HL-60/S4 treated with phorbol 12-myristate 13-acetate at 8.2 ng/mL for 4 days and 3 days (cell line): ENCODE data around the gene CWC22.
"Not testable (repeated sequence)": the region's sequence is repeated elsewhere in the genome, so short reads cannot be mapped to it uniquely, and the experiment has no call there.

Experiments
- in situ Hi-C: fragments of 300-500 bp; cut with MboI; formaldehyde crosslinking; loops from 2 replicates; pipeline ENCODE4 v1.15.0; 2022; ENCODE audit warnings: low sequenced_read_pairs

The CWC22 gene

DNA sequence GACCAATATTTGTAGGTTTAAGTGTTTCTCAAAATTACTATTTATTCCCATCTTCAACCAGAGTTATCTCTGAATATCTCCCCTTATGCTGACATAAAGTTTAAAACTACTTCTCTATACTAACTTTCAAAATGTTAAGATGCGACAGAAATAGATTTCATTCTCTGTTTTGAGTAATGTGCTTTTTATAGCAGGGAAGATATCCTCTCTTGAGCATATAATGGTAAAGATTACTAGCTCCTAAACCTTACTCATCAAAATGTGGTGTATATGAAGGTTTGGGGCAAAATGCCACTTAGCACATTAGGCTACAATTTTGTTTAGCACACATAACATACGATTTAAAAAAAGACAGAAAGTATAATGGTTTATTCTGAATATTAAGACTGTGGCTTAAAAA lies 54.4 kb downstream of the CWC22 start:
- in situ Hi-C loops = no loop called here

DNA sequence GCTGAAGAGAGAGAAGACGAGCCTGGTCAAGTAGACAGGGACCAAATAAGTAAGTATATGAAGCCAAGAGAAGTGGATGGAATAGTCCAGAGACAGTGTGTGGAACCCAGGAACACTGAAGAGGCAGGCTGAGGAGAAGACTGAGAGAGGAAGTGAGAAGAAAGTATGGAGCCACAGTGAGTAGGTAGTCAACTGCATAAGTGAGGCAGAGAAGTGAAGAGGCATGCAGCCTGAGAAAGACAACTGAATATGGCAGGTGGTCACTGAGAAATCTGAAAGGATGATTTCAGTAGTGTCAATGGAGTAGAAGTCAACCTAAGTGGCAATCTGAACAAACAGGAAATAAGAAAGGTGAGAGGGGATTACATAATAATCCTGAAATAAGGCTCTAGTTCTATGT lies 55.4 kb downstream of the CWC22 start:
- in situ Hi-C loops = no loop called here

DNA sequence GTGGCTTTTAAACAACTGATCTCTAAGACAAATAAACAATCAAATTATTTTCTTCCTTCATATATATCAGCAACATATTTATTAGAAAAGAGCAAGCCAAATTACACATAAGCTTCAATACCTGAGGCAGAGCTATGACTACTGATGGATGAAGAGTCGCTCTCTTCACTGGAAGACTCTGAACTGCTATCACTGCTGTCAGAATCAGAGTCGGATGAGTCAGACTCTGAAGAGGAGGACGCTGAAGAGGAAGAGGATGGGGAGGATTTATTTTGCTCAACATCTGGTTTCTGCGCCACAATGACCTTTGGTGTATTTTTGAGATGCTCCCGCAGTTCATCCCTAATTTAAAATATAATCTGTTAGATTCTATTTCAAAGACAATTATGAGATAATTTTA lies 56.7 kb downstream of the CWC22 start:
- in situ Hi-C loops = no loop called here

DNA sequence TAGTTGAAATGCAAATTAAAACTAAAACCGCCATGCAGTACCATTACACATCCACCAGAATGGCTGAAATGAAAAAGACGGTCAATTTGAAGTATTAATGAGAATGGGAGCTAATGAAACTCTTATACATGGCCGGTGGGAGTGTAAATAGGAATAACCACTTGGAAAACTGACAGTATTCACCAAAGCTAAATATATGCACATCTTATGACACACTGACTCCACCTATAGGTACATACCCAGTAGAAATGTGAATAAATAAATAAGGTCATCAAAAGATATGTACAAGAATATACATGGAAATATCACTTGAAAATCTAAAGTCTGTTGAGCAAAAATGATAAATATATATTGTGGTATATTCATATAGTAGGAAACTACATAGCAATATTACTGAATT lies 57.7 kb downstream of the CWC22 start:
- in situ Hi-C loops = no loop called here

DNA sequence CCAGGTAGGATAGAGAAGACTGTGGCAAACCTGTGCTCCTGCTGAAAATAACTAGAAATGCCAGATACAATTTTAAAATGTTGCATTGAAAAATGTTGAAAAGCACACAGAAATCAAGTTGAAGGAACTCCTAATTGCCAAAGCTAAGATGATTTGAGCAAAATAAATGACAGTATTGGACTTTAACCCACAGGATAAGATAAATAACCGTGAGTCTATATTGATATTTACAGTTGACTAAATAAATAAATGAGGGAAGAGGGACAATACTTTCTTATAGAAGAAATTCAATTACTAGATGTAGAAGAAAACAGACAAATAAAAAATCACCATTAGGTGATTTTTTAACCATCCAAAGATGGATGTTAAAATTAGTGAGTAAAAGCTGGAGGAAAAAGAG lies 59.0 kb downstream of the CWC22 start:
- in situ Hi-C loops = no loop called here

DNA sequence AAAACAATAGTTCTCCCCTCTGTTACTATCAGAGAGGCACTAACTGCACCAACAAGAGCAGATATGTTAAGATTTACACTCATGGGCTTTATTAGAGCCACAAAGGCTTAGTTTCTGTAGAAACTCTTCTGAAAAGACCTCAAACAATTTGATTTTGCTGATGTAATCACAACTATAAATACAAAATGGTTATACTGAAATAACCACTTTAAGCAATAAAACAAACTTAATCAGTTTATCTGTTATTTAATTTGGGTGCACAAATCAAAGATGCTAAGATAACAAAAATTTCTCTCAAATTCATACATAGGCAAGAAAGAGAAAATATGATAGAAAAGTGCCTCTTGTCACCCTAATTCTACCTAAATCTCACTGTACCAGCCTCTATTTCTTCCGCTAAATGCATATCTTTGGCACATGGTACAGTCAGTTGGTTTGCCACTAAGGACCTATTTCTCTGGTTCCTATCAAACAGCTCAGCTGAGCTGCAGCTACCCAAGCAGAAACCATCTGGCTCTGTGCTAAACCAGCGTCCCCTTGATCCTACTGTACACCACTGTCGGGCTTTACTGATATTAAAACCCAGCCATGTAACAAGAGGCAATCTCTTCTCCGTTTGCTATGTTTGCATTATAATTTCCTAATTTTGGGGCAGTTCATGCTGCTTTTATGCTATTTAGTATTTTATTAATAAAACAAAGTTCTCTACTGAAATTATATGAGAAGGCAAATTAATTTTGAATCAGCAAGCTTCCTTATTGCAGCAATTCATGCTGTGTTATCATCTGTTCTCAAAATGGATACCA lies 60.1 kb downstream of the CWC22 start:
- in situ Hi-C loops = no loop called here

DNA sequence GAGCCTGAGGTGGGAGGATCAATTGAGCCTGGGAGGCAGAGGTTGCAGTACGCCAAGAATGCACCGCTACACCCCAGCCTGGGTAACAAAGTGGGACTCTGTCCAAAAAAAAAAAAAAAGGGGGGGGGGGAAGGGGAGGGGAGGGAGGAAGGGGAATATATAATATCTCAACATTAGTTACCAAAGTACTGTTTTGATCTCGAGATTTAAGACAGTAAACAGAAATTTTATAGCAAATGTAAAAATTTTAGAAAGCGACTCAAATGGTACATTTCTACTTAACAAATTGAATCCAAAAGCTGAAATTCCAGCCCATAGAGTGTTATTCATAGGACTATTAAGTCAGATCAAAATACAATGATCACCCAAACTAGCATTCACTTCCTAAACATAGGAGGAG lies 60.8 kb downstream of the CWC22 start:
- in situ Hi-C loops = no loop called here

DNA sequence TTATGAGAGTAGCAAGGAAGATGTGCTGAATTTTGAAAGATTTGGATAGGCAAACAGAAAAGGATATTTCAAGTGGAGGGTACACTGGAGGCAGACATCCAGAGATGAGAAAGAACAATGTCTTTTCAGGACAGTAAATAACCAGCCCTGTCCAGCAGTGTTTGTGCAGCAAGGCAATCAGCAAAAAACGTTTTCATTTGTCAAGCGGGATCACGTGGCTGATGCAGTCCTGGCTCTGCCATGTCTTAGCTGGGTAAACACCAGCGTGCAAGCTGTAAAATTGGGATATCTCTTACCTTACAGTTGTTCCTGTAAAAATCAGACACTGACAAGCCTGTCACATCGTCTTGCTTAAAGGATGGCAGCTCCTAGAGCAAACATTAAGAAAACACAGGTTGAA lies 67.8 kb downstream of the CWC22 start:
- in situ Hi-C loops = no loop called here

DNA sequence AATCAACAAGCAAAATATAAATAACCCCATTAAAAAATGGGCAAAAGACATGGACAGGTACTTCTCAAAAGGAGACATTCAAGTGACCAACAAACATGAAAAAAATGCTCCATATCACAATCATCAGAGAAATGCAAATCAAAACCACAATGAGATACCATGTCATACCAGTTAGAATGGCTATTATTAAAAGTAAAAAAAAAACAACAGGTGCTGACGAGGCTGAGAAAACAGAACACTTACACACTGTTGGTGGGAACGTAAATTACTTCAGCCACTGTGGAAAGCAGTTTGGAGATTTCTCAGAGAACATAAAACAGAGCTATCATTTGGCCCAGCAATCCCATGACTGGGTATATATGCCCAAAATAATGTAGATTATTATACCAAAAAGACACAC lies 69.1 kb downstream of the CWC22 start:
- in situ Hi-C loops = no loop called here

DNA sequence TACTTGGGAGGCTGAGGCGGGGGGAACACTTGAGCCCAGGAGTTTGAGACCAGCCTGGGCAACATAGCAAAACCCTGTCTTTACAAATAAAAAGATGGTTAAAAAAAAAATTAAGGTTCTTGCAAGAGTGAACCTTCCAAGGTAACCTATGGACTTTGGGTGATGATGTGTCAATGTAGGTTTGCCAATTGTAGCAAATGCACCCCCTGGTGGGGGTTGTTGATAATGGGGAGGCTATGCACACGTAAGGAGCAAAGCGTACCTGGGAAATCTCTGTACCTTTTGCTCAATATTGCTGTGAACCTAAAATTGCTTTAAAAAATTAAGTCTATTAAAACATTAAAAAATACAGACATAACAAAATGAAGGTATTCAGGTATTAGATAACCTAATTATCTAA lies 70.4 kb downstream of the CWC22 start:
- in situ Hi-C loops = no loop called here

DNA sequence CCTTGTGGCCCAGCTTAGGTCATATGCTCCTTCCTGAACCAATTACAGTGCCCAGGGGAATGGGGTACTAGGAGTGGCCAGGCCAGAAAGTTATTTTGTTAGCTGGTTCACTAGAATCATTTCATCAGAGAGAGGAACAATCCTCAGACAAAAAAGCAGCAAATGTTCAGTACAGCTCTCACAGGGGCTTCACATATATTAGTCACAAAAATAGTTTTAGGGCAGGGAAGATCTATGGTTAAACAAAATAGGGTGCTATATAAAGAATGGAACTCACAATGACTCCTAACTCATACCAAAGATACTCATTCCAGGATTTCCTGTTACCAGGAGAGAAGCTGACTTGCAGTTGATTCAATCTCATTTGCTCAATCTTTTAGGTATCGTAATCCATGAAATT lies 71.0 kb downstream of the CWC22 start:
- in situ Hi-C loops = no loop called here

DNA sequence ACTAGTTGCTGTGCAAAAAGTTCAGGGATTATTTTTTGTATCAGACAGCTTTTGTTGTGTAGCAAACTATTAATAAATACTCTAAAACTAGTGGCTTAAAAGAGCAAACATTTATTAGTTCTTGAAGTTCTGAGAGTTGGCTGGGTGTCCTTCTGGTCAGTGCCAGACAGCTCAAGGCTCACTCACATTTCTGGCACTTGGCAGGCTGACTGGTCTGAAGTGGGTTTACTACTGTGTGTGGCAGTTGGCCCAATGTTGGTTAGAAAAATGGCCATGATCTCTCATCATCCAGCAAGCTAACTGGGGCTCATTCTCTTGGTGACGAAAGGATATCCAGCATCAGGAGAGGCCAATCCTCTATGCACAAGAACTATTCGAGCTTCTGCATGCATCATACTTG lies 74.3 kb downstream of the CWC22 start:
- in situ Hi-C loops = no loop called here

DNA sequence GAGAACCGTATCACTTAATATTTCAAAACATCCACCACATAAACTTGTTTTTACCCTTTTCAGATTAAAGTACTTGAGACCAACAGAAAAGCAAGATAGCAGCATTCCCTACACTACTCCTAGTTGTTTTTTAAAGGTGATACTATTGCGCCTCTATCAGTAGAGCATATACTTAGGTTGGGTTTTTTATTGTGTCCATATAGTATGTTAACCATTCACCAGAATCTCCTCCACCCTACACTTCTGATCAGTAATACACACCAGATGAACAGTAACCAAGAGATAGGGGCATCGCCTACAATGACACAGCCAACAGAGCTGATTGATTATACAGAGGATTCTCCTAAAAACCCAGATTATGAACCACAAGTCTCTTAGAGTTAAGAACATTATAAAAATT lies 75.6 kb downstream of the CWC22 start:
- in situ Hi-C loops = no loop called here

DNA sequence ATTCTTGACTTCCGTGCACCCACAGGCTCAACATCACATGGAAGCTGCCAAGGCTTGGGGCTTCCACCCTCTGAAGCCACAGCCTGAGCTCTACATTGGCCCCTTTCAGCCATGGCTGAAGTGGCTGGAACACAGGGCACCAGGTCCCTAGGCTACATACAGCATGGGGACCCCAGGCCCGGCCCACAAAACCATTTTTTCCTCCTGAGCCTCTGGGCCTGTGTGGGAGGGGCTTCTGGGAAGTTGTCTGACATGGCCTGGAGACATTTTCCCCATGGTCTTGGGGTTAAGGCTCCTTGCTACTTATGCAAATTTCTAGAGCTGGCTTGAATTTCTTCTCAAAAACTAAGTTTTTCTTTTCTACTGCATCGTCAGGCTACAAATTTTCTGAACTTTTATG lies 77.1 kb downstream of the CWC22 start:
- in situ Hi-C loops = not testable (repeated sequence)

DNA sequence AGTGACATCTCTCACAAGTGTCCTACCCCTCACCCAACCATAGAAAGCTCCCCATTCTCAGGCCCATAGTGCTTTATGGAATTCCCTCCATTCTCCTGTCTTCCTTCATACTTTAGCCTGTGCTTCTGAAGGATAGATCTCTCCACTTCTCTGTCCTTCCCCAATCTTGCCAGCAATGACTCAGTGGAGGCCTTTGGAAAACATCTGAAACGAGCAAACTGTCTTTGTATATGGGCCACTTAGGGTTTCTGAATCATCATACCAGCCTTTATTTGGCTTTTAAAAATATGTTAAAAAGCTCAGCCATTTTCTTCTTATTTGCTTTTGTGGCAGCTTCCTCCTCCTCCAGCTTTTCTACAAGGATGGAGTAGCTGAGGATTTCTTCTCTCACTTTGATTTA lies 80.1 kb downstream of the CWC22 start:
- in situ Hi-C loops = no loop called here

DNA sequence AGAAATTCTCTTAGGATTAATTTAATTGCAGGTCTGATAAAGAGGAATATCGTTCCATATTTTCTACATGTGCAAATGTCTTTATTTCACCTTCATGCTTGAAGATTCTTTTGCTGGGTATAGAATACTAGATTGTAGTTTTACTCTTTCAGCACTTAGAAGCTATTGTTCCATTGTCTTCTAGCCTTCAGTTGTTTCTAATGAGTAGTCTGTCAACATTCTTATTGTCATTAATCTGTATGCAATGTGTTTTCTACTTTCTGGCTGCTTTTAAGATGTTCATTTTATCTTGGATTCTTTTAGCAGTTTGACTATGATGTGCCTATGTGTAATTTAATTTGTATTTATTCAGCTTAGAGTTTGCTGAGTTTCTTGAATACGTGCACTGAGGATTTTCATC lies 81.4 kb downstream of the CWC22 start:
- in situ Hi-C loops = no loop called here

DNA sequence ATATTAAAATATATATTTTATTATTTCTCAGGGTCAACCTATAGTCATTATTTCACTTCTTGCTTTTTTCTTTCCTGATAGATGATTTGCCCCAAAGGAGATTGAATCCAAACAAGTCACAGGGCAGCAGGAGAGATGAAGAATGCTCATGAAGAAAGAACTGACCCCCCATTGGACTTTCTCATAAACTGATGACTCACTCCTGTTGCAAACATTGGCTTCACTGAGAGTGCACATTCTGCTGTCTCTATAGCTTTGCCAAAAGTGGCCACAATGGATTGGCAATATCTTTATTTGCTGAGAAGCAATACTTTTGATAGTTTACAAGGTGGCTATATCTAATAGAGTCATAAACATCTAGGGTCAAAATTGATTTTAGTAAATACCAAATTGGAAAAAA lies 89.8 kb downstream of the CWC22 start:
- in situ Hi-C loops = no loop called here

DNA sequence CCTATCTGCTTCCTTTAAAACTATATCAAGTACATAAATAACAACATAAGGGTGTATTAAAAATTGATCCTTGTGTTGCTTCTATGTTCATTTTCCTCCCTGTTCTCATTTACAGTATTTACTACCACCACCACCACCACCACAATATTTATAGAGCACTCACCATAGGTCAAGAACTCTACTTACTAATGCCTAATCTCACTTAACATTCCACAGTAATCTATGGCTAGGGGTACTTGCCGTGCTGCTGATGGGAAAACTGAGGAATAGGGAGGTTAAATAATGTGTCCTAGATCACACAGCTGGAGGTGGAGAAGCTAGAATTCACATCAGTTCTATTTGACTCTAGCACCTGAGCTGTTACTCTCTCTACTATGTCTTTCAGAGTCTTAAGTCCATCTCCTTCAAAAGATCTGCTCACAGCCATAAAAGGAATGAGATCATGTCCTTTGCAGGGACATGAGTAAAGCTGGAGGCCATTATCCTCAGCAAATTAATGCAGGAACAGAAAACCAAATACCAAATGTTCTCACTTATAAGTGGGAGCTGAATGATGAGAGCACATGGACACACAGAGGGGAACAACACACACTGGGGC lies 91.6 kb downstream of the CWC22 start:
- in situ Hi-C loops = no loop called here

DNA sequence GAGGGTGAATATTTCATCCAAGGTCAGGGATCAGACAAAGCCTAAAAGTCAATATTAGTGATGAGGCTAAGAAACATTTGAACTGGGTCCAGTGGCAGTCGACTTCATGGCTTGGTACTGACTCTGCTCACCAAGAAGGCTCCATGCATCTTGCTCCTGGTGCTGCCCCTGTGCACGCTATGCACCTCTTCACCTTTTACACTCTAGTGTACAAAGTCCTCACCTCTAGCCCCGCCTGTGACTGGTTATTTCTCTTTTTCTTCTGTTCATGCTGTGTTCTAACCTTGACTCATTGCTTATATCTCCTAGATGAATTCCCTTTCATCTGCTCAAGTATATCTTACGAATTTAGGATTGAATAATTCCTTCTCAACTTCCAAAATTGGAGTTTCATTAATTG lies 93.3 kb downstream of the CWC22 start:
- in situ Hi-C loops = no loop called here

DNA sequence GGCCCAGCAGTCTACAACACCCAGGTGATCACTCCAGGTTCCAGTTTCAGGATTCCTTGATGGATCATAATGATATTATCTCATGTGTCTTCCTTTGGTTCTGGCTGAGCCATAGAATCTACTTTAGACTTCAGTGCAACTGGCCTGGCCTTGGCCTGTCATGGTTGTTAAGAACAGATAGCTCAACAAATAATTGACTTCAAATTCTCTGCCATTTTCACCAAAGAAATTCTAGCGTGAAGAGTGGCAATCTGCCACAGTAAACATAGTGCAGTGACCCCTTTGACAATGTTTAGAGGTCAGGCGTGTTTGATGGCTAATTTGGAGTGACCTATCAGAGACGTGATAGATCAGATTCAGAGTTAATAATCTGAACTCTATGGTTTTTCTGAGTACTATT lies 95.5 kb downstream of the CWC22 start:
- in situ Hi-C loops = no loop called here

DNA sequence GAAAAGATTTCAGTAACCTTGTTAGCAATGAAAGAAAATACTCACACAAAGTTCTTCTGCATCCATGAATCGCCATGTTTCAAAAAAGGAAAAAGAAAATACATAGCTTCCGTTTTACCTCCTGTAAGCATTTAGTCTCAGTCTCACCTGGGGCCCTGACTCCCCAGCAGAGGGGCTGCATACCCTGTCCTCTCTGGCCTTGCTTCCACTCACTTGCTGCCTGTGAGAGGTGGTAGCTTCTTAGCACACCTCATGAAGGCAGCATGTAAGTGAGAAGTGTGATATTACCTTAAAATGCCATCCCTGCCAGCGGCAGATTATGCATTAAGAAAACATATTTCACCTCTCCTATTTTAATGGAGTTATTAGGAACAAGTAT lies 96.4 kb downstream of the CWC22 start:
- in situ Hi-C loops = no loop called here

DNA sequence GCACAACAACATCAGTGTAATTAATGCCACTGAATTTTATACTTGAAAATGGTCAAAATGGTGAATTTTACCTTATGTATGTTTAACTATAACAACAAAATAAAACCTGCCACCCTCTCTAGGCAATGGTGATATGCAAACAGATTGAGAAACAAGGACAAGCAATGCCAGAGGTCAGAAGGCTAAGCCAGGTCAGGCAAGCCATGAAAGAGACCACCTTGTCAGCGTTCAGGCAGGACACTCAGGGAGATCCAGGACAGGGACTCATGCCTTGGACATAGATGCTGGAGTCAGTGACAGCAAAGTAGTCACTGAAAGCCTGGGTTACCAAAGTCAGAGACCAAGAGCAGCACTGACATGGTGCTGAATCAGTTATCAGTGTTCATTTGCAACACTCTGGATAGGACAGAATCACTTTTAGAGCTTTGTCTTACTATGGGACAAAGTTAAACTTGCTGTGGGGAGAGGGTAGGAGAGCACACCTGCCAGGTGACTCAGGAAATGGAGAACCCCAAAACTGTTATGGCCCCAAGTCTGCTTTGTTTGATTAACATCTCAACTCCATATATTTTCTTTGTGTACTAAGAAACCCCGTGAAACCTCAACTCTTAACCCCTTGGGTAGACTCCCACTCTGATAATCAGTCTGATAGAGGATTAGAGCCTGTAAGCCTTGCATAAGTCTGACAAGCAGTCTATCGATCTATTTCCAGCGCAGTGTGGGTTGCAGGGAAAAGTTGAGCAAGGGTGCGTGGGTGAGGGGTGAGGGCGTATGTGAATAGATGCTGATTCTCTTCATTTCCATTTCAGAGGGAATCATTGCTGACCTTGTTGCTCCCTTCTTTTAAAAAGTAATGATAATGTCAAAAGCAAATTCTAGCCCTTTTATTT lies 97.0 kb downstream of the CWC22 start:
- in situ Hi-C loops = no loop called here
